Measurements from ENCODE around the gene ARHGAP42.

- TF ChIP-seq CTCF (optimal IDR thresholded peaks at IDR 0.05 in 1 of 3, IDR thresholded peaks at IDR 0.05 in 1 of 3, conservative IDR thresholded peaks at IDR 0.05 in 1 of 3; ENCODE audit: extremely low read depth in 1 of 3, insufficient read depth in 2 of 3, low read length in 3 of 3) (no peak), EZH2 (IDR thresholded peaks at IDR 0.05; ENCODE audit: low read length) (no peak)
Measured at GRCh38 chr11:100793525-100793924, 106.4 kb downstream of the ARHGAP42 start.
